ENCODE results near the gene MRPS26. TPM values are rescaled to one million over a fixed set of nuclear protein-coding genes. Genes with fewer than 3 reads are reported as not detected.
"Not testable (repeated sequence)": the region's sequence is repeated elsewhere in the genome, so short reads cannot be mapped to it uniquely, and the experiment has no call there.

Gene MRPS26
- total RNA-seq, 1 experiment from 2014 or later: 53.2 TPM

- Histone ChIP-seq H3K36me3 (peaks cover 34% of the 10 kb centered on the region), H3K9me3 (replicated peaks) (no peaks in the 10 kb centered on the region), H3K4me3 (peak overlapping the region; percentile 88), H3K27ac (no peak overlapping the region), H3K27me3 (replicated peaks) (no peaks in the 10 kb centered on the region), H3K4me1 (replicated peaks) (peaks cover 12% of the 10 kb centered on the region)
- no peak for DNase-seq (ENCODE audit: low read depth in 1 of 2, low spot score in 2 of 2)
Measured at GRCh38 chr20:3046677-3047462, 1.0 kb downstream of the MRPS26 start.

DNA sequence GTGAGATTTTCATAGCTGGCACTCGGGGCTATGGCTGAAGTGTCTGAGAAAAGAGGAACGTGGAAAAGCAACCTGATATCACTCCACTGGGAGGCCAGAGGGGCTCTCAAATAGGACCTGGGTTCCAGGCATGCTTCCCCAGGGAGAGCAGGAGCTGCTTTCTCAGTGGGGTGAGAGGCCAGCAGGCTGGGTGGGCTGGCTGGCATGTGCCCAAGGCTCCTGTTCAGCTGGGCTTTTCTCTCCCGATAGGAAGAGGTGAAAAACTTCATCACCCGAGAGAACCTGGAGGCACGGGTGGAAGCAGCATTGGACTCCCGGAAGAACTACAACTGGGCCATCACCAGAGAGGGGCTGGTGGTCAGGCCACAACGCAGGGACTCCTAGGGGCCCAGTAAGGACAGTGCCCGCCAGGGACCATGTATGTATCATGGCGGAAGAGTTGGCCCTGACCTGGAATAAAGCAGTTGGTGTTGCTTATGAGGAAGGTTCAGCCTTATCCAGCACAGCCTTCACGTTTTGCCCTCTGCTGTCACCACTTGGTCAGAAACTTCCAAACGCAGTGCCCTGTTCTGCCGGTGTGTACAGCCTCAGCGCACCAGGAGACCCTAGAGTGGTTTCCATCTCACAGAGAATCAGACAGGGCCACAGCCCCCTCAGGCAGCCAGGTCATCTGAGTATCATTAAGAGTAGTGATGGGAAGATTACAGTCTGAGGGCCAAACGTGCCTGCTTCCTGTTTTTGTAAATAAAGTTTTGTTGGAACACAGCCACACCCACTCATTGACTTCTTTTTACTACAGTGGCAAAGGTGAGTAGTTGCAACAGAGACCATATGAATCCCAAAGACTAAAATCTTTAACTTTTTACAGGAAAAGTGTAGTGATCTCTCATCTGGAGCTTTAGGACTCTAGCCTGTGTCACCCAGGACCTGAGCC, 1.9 kb downstream of the MRPS26 start:
- no peak overlapping the region for H3K4me3 ChIP-seq
- DNase-seq (ENCODE audit: low read depth in 1 of 2, low spot score in 2 of 2): no peak
- no peaks in the 10 kb centered on the region for H3K27me3 ChIP-seq (replicated peaks)
- peaks cover 33% of the 10 kb centered on the region for H3K36me3 ChIP-seq
- H3K9me3 ChIP-seq (replicated peaks): no peaks in the 10 kb centered on the region
- no peak overlapping the region for H3K27ac ChIP-seq
- H3K4me1 ChIP-seq (replicated peaks): peaks cover 12% of the 10 kb centered on the region

- H3K9me3 ChIP-seq (replicated peaks): no peaks in the 10 kb centered on the region
- H3K36me3 ChIP-seq: peaks cover 24% of the 10 kb centered on the region
- DNase-seq (ENCODE audit: low read depth in 1 of 2, low spot score in 2 of 2): no peak
- H3K27ac ChIP-seq: no peak overlapping the region
- peaks cover 6% of the 10 kb centered on the region for H3K4me1 ChIP-seq (replicated peaks)
- no peak overlapping the region for H3K4me3 ChIP-seq
- H3K27me3 ChIP-seq (replicated peaks): no peaks in the 10 kb centered on the region
Measured at GRCh38 chr20:3051385-3052019, 5.7 kb downstream of the MRPS26 start.

- no peak for DNase-seq (ENCODE audit: low read depth in 1 of 2, low spot score in 2 of 2)
- H3K36me3 ChIP-seq: no peaks in the 10 kb centered on the region
- no peaks in the 10 kb centered on the region; the same call in 1 of the 2 replicates for H3K27me3 ChIP-seq (replicated peaks)
- H3K4me3 ChIP-seq: no peak overlapping the region
- no peaks in the 10 kb centered on the region for H3K4me1 ChIP-seq (replicated peaks)
- H3K9me3 ChIP-seq (replicated peaks): no peaks in the 10 kb centered on the region
- no peak overlapping the region for H3K27ac ChIP-seq
Measured at GRCh38 chr20:3059489-3059888, 13.6 kb downstream of the MRPS26 start.

DNA sequence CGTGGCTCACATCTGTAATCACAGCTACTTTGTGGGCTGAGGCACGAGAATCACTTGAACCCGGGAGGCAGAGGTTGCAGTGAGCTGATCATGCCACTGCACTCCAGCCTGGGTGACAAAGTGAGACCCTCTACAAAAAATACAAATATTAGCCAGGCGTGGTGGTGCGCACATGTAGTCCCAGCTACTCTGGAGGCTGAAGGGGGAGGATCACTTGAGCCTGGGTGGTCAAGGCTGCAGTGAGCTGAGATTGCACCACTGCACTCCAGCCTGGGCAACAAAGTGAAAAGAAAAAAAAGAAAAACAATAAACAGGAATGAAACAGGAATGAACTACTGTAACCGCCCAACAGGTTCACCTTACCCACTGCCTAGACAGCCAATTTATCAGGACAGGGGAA, 18.3 kb downstream of the MRPS26 start:
- H3K27ac ChIP-seq; H3K27me3 ChIP-seq (replicated peaks); H3K36me3 ChIP-seq; DNase-seq (ENCODE audit: low read depth in 1 of 2, low spot score in 2 of 2); H3K9me3 ChIP-seq (replicated peaks); H3K4me3 ChIP-seq; H3K4me1 ChIP-seq (replicated peaks): not testable (repeated sequence)

- no peak overlapping the region for H3K27ac ChIP-seq
- DNase-seq (ENCODE audit: low read depth in 1 of 2, low spot score in 2 of 2): no peak
Measured at GRCh38 chr20:3067139-3068014, 21.5 kb downstream of the MRPS26 start.

GRCh38 chr20:3068075-3068474, 22.2 kb downstream of the MRPS26 start:
- Histone ChIP-seq H3K36me3 (no peaks in the 10 kb centered on the region), H3K27me3 (replicated peaks) (0 out of 2 replicates have a peak, but pooled peaks cover 7% of the 10 kb centered on the region), H3K27ac (no peak overlapping the region), H3K4me1 (replicated peaks) (no peaks in the 10 kb centered on the region; the same call in 1 of the 2 replicates), H3K9me3 (replicated peaks) (no peaks in the 10 kb centered on the region), H3K4me3 (no peak overlapping the region)
- DNase-seq (ENCODE audit: low read depth in 1 of 2, low spot score in 2 of 2): no peak

More at GRCh38 chr20:3067139-3068014, 21.5 kb downstream of the MRPS26 start:
- H3K27me3 ChIP-seq (replicated peaks): 0 out of 2 replicates have a peak, but pooled peaks cover 7% of the 10 kb centered on the region
- H3K4me1 ChIP-seq (replicated peaks): no peaks in the 10 kb centered on the region; the same call in 1 of the 2 replicates
- H3K4me3 ChIP-seq: no peak overlapping the region
- H3K9me3 ChIP-seq (replicated peaks): no peaks in the 10 kb centered on the region
- H3K36me3 ChIP-seq: no peaks in the 10 kb centered on the region

DNA sequence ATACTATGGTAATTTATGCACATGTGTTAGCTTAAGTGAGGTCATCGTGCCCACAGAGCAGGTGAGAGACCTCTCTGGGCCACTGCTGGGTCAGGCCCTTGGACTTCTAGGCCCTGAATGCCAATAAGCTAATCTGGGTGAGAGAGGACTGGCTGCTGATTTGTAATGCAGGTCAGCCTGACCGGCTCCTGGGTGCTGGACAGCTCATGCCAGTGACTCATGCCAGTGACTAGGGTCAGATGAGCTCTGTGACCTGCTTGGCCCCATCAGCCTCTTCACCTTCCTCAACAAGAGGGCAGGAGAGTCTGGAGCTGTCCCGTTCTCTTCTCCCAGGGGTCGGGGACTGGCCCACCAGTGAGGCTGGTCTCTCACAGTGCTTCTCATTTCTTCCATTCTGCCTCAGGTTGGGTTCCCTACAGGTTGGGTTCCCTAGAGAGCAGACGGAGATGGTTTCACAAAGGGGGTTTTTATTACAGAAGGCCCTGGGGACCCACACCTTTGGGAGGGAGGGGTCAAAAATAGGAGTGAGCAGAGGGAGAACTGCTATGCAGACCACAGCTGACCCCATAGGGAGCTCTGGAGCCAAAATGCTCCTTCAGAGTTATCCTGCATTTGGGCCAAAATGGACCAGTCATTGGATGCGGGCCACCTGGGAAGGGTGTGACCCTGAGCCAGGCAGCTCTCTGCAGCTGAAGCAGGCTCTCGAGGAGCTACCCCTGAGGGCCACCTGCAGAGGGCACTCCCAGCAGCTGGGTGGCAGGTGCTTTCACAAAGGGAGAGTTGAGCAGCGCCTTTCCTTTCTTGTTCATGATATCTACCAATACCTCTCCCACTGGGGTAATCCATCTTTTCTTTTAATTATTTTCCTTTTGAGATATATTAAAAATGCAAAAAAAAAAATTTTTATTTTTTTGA, 23.4 kb downstream of the MRPS26 start:
- H3K4me3 ChIP-seq: no peak overlapping the region
- no peaks in the 10 kb centered on the region for H3K36me3 ChIP-seq
- no peak for DNase-seq (ENCODE audit: low read depth in 1 of 2, low spot score in 2 of 2)
- no peaks in the 10 kb centered on the region for H3K9me3 ChIP-seq (replicated peaks)
- H3K27ac ChIP-seq: no peak overlapping the region
- H3K27me3 ChIP-seq (replicated peaks): 0 out of 2 replicates have a peak, but pooled peaks cover 7% of the 10 kb centered on the region
- H3K4me1 ChIP-seq (replicated peaks): no peaks in the 10 kb centered on the region; the same call in 1 of the 2 replicates

DNA sequence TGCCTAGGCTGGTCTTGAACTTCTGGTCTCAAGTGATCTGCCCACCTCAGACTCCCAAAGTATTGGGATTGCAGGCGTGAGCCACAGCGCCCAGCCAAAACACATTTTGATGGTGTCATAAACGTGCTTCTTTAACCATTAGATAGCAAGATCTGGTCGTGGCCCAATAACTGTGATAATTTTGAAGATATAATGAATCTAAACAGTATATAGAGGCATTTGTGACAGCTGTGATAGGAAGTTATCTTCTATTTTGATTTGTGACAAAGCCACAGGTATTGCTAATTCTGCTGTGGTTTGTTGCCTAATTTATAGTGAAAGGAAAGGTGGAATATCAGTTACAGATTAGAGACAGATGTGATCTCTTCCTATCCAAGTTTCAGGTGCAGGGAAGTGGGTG, 24.9 kb downstream of the MRPS26 start:
- no peak overlapping the region for H3K4me3 ChIP-seq
- no peak overlapping the region for H3K27ac ChIP-seq
- DNase-seq (ENCODE audit: low read depth in 1 of 2, low spot score in 2 of 2): no peak
- H3K27me3 ChIP-seq (replicated peaks): peaks cover 13% of the 10 kb centered on the region; the same call in 1 of the 2 replicates
- no peaks in the 10 kb centered on the region for H3K9me3 ChIP-seq (replicated peaks)
- no peaks in the 10 kb centered on the region for H3K36me3 ChIP-seq
- no peaks in the 10 kb centered on the region; the same call in 1 of the 2 replicates for H3K4me1 ChIP-seq (replicated peaks)

DNA sequence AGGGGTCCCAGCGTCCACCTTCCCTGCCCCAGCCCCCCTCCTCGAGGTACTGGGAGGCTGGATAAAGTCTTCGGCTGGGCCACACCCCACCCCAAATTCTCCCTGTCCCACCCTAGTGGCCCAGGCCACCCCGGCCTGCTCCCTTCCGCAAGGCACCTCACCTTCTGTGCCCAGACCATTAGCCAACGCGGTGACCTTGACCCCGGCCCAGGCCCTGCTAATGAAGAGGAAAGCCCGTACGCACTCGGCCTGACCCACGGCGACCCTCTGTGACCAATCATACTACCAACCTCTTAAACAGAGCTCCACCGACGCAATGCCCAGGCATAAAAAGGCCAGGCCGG, 25.4 kb downstream of the MRPS26 start:
- Histone ChIP-seq H3K27ac (no peak overlapping the region), H3K4me1 (replicated peaks) (no peaks in the 10 kb centered on the region; the same call in 1 of the 2 replicates), H3K27me3 (replicated peaks) (peaks cover 13% of the 10 kb centered on the region; the same call in 1 of the 2 replicates), H3K4me3 (no peak overlapping the region), H3K36me3 (no peaks in the 10 kb centered on the region), H3K9me3 (replicated peaks) (no peaks in the 10 kb centered on the region)
- no peak for DNase-seq (ENCODE audit: low read depth in 1 of 2, low spot score in 2 of 2)

DNA sequence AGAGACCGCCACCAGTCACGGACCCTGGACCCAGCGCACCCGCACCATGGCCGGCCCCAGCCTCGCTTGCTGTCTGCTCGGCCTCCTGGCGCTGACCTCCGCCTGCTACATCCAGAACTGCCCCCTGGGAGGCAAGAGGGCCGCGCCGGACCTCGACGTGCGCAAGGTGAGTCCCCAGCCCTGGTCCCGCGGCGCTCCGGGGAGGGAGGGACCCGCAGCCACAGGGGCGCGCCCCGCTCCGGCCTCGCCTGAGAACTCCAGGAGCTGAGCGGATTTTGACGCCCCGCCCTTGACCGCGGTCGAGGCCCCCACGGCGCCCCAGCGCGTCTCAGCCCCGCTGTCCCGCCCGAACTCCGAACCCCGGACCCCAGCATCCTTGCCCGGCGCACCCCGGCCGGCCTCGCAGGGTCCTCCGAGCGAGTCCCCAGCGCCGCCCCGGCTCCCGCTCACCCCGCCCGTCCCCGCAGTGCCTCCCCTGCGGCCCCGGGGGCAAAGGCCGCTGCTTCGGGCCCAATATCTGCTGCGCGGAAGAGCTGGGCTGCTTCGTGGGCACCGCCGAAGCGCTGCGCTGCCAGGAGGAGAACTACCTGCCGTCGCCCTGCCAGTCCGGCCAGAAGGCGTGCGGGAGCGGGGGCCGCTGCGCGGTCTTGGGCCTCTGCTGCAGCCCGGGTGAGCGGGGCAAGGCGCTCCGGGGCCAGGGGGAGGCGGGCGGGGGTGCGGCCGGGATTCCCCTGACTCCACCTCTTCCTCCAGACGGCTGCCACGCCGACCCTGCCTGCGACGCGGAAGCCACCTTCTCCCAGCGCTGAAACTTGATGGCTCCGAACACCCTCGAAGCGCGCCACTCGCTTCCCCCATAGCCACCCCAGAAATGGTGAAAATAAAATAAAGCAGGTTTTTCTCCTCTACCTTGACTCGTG, 26.0 kb downstream of the MRPS26 start, which contains the start of gene OXT:
Gene OXT (plus strand): TSS at position 11 of the 920 bp plus-strand sequence. CDS start 36 bp downstream, at position 47.
- peaks cover 13% of the 10 kb centered on the region; the same call in 1 of the 2 replicates for H3K27me3 ChIP-seq (replicated peaks)

More for the DNA sequence above, 26.0 kb downstream of the MRPS26 start, which contains the start of gene OXT:
- no peaks in the 10 kb centered on the region for H3K9me3 ChIP-seq (replicated peaks)
- H3K27ac ChIP-seq: no peak within 1 kb of the TSS
- H3K4me3 ChIP-seq: no peak within 1 kb of the TSS
- no peaks in the 10 kb centered on the region for H3K36me3 ChIP-seq
- no peaks in the 10 kb centered on the region; the same call in 1 of the 2 replicates for H3K4me1 ChIP-seq (replicated peaks)
- no peak for DNase-seq (ENCODE audit: low read depth in 1 of 2, low spot score in 2 of 2)

Data from SJSA1 (cell line).